NT2/D1 (cell line): ENCODE data around the gene AMPH.

Source experiments
- YY1 ChIP-seq: IDR thresholded peaks from 2 replicates; pipeline ENCODE4 v1.6.1; 2011; ENCODE audit not compliant: insufficient read length, insufficient read depth
- ZNF274 ChIP-seq: IDR thresholded peaks from 2 replicates; pipeline ENCODE4 v1.6.1; 2011; ENCODE audit warnings: mild to moderate bottlenecking, low read depth, low read length

DNA sequence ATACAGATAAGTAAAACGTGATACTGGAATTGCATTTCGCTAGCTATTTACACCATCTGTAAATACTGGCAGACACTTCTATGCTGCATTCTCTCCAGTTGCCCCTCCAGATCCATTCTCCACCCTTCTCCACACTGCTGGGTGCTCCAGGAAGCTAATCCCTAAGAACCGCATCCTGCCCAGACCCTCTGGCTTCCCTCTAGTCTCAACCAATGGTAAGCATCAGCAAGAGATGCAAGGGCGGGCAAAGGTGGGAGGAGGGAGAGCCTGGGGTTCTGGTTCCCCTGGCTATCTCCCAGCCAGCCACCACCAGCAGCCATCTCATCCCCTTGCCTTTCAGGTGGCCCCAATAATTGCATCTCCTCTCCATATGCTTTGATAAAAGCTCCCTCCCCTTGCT is 84.4 kb downstream of the AMPH start:
- TF ChIP-seq ZNF274 (no peak), YY1 (no peak)
